Activated CD4-positive, alpha-beta memory T cell treated with anti-CD3 and anti-CD28 coated beads for 36 hours (primary cell): ENCODE data around the gene FNDC1. TPM values are rescaled to one million over a fixed set of nuclear protein-coding genes. Genes with fewer than 3 reads are reported as not detected.
"Not testable (repeated sequence)": the region's sequence is repeated elsewhere in the genome, so short reads cannot be mapped to it uniquely, and the experiment has no call there.

Experiments used
- CTCF ChIA-PET: fragments of 350-600 bp; sonication (Branson Sonifier 250); formaldehyde crosslinking; loops from one replicate; lab custom pipeline; 2021; ENCODE audit warnings: antibody characterized with exemption, inconsistent platforms; lab: Charles Lee
- POLR2A ChIA-PET: fragments of 350-600 bp; sonication (Branson Sonifier 250); formaldehyde crosslinking; loops from one replicate; lab custom pipeline; 2021; ENCODE audit warnings: antibody characterized with exemption; lab: Charles Lee
- DNase-seq: peaks from one replicate; pipeline ENCODE4 v3.0.0-alpha.2; 2020
- H3K27ac Mint-ChIP-seq: one replicate; pipeline ENCODE4 v1.8.0; 2021; ENCODE audit warnings: mixed read lengths
- H3K27me3 Mint-ChIP-seq: one replicate; pipeline ENCODE4 v1.8.0; 2021; ENCODE audit warnings: mixed read lengths
- H3K36me3 Mint-ChIP-seq: one replicate; pipeline ENCODE4 v1.8.0; 2021; ENCODE audit warnings: mixed read lengths
- H3K4me1 Mint-ChIP-seq: one replicate; pipeline ENCODE4 v1.8.0; 2021; ENCODE audit warnings: low read depth, mixed read lengths
- H3K4me3 Mint-ChIP-seq: one replicate; pipeline ENCODE4 v1.8.0; 2021; ENCODE audit warnings: mild to moderate bottlenecking, mixed read lengths
- H3K9me3 Mint-ChIP-seq: one replicate; pipeline ENCODE4 v1.8.0; 2021; ENCODE audit warnings: mixed read lengths
- intact Hi-C: fragments of 100-400 bp; cut with micrococcal nuclease; formaldehyde crosslinking; loops from one replicate; pipeline ENCODE4 v1.15.1; 2023
- total RNA-seq, 2 experiments: library from RNA; stranded (reverse); gene quantifications; one replicate each; pipeline ENCODE4 v1.2.3, GENCODE V29; 2021

FNDC1 gene
- total RNA-seq, 2 experiments from 2014 or later, result not detected

DNA sequence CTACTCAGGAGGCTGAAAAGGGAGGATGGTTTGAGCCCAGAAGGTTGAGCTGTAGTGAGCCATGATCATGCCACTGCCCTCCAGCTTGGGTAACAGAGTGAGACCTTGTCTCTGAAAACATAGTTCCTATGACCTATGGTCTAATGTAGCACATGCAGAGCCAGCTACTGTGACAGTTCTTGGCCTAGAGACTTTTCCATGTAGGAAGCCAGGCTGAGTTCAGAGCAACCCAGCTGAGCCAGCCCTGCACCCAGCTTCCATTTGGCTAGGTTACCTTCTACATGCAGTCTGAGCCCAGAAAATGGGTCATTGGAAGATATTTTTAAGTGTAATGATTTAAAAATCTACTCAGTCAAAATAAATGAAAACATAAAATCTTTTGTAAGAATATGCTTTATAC lies 92.8 kb downstream of the FNDC1 start:
- Mint-ChIP-seq H3K27me3 (peaks cover 7% of the 10 kb centered on the region), H3K4me3 (no peak overlapping the region), H3K36me3 (no peaks in the 10 kb centered on the region), H3K27ac (no peak overlapping the region), H3K4me1 (no peaks in the 10 kb centered on the region), H3K9me3 (no peaks in the 10 kb centered on the region)
- CTCF ChIA-PET, result interaction anchor here (2.1 kb wide), 1 partner anchor 9 kb away, joined by 9 read pairs; no protein-coding TSS in a partner anchor
- no peak for DNase-seq
- intact Hi-C loops, result no loop called here
- POLR2A ChIA-PET, result no interaction called here

DNA sequence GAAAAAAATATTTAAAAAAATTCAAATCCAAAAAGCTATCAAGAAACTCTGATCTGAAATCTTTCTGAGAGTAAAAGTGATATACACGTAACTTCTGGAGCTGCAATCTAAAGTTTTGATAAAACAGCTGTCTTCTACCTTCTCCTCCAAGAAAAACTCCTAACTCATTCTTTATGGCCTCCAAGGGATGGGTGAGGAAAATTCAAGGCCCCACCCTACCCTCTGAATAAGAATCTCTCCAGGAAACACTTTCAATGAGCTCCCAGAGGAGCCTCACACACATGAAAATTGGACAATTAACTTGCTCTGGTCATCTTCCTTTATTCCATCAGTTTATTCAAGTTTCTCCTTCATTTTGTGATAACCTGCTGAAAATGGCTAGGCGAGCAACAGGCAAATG lies 93.4 kb downstream of the FNDC1 start:
- DNase-seq, result no peak
- ChIA-PET POLR2A (no interaction called here), CTCF (interaction anchor here (2.1 kb wide), 1 partner anchor 10 kb away, joined by 9 read pairs; no protein-coding TSS in a partner anchor)
- Mint-ChIP-seq H3K4me1 (no peaks in the 10 kb centered on the region), H3K27me3 (peaks cover 7% of the 10 kb centered on the region), H3K9me3 (no peaks in the 10 kb centered on the region), H3K27ac (no peak overlapping the region), H3K4me3 (no peak overlapping the region), H3K36me3 (no peaks in the 10 kb centered on the region)
- intact Hi-C loops, result no loop called here

DNA sequence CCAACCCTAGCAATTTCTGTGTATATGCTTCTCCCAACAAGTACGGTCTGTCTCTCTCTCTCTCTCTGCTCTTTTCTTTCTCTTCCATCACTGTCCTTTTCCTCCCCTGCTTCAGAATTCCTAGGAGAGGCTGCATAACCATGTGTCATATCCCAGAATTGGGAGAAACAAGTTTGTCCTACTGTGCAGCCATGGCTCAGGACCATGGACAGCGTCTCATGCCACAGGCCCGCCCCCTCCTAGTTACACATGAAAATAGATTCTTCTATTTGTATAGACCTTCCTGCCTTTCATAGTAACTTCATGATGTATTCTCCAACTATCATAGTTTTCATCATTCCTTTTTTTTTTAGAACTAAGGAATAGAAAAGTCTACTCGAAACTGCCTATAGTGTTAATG lies 98.0 kb downstream of the FNDC1 start:
- H3K4me3 Mint-ChIP-seq, result no peak overlapping the region
- no peaks in the 10 kb centered on the region for H3K4me1 Mint-ChIP-seq
- no peak overlapping the region for H3K27ac Mint-ChIP-seq
- POLR2A ChIA-PET, result no interaction called here
- no peaks in the 10 kb centered on the region for H3K9me3 Mint-ChIP-seq
- peak; percentile 24 for DNase-seq
- CTCF ChIA-PET, result no interaction called here
- no peaks in the 10 kb centered on the region for H3K36me3 Mint-ChIP-seq
- peaks cover 2% of the 10 kb centered on the region for H3K27me3 Mint-ChIP-seq
- intact Hi-C loops, result no loop called here

DNA sequence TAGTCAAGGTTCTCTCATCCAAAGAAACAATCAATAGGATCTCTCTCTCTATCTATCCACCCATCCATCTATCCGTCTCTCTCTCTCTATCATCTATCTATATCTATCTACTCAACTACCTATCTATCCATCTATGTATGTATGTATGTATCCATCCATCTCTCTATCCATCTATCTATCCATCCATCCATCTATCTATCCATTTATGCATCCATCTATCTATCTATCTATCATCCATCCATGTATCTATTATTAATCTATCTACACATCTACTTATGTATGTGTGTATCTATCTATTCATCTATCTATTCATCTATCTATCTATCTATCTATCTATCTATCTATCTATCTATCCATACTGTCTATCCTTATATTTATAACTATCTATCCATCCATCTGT lies 99.3 kb downstream of the FNDC1 start:
- POLR2A ChIA-PET, result no interaction called here
- H3K9me3 Mint-ChIP-seq, result no peaks in the 10 kb centered on the region
- no peak overlapping the region for H3K4me3 Mint-ChIP-seq
- no peak overlapping the region for H3K27ac Mint-ChIP-seq
- no peaks in the 10 kb centered on the region for H3K36me3 Mint-ChIP-seq
- DNase-seq, result no peak
- no peaks in the 10 kb centered on the region for H3K27me3 Mint-ChIP-seq
- intact Hi-C loops, result no loop called here
- no peaks in the 10 kb centered on the region for H3K4me1 Mint-ChIP-seq
- CTCF ChIA-PET, result interaction anchor here (0.6 kb wide), 1 partner anchor 224 kb away, joined by 3 read pairs; no protein-coding TSS in a partner anchor

DNA sequence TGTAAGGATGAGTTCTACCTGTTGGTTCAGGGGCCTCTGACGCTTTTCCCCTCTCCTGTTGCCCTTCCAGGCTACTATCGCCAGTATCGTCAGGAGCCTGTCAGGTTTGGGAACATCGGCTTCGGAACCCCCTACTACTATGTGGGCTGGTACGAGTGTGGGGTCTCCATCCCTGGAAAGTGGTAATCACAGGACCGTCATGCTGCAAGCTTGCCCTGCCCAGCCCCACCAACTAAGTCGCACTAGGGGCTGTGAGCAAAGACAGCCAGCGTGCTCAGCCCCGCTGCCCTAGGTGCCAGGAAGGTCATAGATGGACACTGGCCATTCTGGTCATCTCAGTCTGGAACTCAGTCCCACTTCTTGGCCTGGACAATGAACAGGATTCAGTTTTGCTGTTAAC lies 102.1 kb downstream of the FNDC1 start:
- ChIA-PET POLR2A (no interaction called here), CTCF (interaction anchor here (0.6 kb wide), 1 partner anchor 19 kb away, joined by 3 read pairs; no protein-coding TSS in a partner anchor)
- no peak overlapping the region for H3K27ac Mint-ChIP-seq
- H3K9me3 Mint-ChIP-seq, result no peaks in the 10 kb centered on the region
- no peaks in the 10 kb centered on the region for H3K36me3 Mint-ChIP-seq
- H3K4me3 Mint-ChIP-seq, result no peak overlapping the region
- H3K4me1 Mint-ChIP-seq, result no peaks in the 10 kb centered on the region
- H3K27me3 Mint-ChIP-seq, result peaks cover 7% of the 10 kb centered on the region
- intact Hi-C loops, result no loop called here
- no peak for DNase-seq

DNA sequence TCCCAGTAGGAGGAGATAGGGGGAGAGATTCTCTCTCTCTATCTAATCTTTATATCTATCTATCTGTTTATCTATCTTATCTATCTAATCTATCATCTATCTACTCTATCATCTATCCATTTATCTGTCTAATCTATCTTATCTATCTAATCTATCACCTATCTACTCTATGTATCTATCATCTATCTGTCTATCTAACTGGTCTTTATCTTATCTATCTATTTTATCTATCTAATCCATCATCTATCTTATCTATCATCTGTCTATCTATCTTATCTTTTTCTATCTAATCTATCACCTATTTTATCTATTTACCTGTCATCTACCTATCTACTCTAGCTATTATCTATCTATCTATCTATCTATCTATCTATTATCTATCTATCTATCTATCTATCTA lies 109.4 kb downstream of the FNDC1 start:
- H3K4me1 Mint-ChIP-seq, result no peaks in the 10 kb centered on the region
- ChIA-PET POLR2A (no interaction called here), CTCF (interaction anchor here (1.3 kb wide), 1 partner anchor 106 kb away, joined by 3 read pairs; no protein-coding TSS in a partner anchor)
- no peaks in the 10 kb centered on the region for H3K36me3 Mint-ChIP-seq
- H3K27me3 Mint-ChIP-seq, result peaks cover 10% of the 10 kb centered on the region
- intact Hi-C loops, result no loop called here
- H3K27ac Mint-ChIP-seq, result no peak overlapping the region
- H3K9me3 Mint-ChIP-seq, result no peaks in the 10 kb centered on the region
- DNase-seq, result no peak
- H3K4me3 Mint-ChIP-seq, result no peak overlapping the region

DNA sequence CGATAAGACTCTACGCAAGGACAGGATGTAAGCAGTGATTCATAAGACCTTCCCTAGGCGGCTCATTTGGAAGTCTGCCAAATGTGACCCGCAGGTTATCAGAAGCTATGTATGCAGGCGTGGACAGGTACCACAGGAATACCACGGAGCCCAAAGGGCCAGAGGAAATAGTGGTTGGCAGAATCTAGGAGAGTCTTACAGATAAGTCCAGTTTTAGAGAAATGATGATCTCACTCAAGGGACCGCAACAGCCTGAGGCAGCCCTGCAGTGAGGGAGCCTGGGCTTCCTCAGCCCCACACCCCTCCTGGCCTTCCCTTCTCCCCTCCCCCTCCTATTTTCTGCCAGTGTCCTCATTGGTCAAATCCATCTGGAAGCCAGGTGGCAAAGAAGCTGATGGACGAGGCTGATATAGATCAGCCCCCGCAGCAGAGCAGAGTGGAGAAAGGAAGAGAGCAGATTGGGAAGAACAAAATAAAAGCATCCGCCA lies 110.6 kb downstream of the FNDC1 start:
- no peaks in the 10 kb centered on the region for H3K9me3 Mint-ChIP-seq
- no peak overlapping the region for H3K4me3 Mint-ChIP-seq
- no peaks in the 10 kb centered on the region for H3K36me3 Mint-ChIP-seq
- intact Hi-C loops, result no loop called here
- ChIA-PET POLR2A (no interaction called here), CTCF (interaction anchor here (1.1 kb wide), 1 partner anchor 61 kb away, joined by 3 read pairs; no protein-coding TSS in a partner anchor)
- H3K27me3 Mint-ChIP-seq, result peaks cover 10% of the 10 kb centered on the region
- H3K27ac Mint-ChIP-seq, result no peak overlapping the region
- H3K4me1 Mint-ChIP-seq, result no peaks in the 10 kb centered on the region
- DNase-seq, result no peak

DNA sequence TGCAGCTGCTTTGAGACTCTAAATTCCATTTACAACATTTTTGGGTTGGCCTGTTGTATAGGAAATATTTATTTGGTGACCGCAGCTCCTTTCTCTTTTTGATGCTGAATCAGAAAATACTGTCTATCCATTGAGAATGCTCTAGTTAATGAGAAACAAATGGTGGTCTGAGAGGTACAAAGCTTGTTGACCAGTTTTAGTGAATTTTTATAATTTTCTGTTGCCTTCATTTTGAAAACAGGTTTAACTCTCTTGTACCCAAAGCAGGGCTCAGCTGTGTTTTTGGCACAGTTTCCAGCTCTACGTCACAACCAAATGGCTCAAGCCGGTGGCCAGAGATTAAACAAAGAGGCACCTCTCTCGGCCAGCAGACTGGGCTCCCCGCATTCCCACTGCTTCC lies 113.2 kb downstream of the FNDC1 start:
- POLR2A ChIA-PET, result no interaction called here
- intact Hi-C loops, result no loop called here
- H3K4me3 Mint-ChIP-seq, result no peak overlapping the region
- no peak for DNase-seq
- CTCF ChIA-PET, result interaction anchor here (1.0 to 1.9 kb wide), 2 partner anchors 29 to 33 kb away, joined by 3 to 8 read pairs; no protein-coding TSS in a partner anchor
- no peaks in the 10 kb centered on the region for H3K36me3 Mint-ChIP-seq
- H3K9me3 Mint-ChIP-seq, result peaks cover 9% of the 10 kb centered on the region
- no peaks in the 10 kb centered on the region for H3K27me3 Mint-ChIP-seq
- no peak overlapping the region for H3K27ac Mint-ChIP-seq
- no peaks in the 10 kb centered on the region for H3K4me1 Mint-ChIP-seq

DNA sequence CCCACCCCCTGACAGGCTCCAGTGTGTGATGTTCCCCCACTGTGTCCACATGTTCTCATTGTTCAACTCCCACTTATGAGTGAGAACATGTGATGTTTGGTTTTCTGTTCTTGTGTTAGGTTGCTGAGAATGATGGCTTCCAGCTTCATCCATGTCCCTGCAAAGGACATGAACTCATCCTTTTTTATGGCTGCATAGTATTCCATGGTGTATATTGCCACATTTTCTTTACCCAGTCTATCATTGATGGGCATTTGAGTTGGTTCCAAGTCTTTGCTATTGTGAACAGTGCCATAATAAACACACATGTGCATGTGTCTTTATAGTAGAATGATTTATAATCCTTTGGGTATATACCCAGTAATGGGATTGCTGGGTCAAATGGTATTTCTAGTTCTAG lies 115.5 kb downstream of the FNDC1 start:
- CTCF ChIA-PET, H3K27ac Mint-ChIP-seq, H3K4me1 Mint-ChIP-seq, DNase-seq, intact Hi-C loops, H3K4me3 Mint-ChIP-seq, H3K36me3 Mint-ChIP-seq, POLR2A ChIA-PET: not testable (repeated sequence)
- H3K27me3 Mint-ChIP-seq, result peaks cover 18% of the 10 kb centered on the region
- H3K9me3 Mint-ChIP-seq, result peaks cover 17% of the 10 kb centered on the region

DNA sequence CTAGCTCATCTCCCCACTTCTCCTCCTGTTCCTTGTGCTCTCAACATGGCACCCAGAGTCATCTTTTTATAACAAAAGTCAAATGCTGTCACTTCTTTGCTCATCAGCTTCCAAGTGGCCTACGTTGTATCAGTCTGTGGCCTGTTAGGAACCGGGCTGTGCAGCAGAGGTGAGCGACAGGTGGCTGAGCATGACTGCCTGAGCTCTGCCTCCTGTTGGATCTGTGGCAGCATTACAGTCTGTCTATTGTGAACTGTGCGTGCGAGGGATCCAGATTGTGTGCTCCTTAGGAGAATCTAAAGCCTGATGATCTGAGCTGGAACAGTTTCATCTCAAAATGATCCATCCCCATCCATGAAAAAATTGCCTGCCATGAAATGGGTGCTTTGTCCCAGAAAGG lies 129.6 kb downstream of the FNDC1 start:
- Mint-ChIP-seq H3K27ac (no peak overlapping the region), H3K27me3 (peaks cover 30% of the 10 kb centered on the region), H3K36me3 (no peaks in the 10 kb centered on the region), H3K9me3 (no peaks in the 10 kb centered on the region), H3K4me1 (no peaks in the 10 kb centered on the region), H3K4me3 (no peak overlapping the region)
- ChIA-PET CTCF (no interaction called here), POLR2A (no interaction called here)
- no peak for DNase-seq
- intact Hi-C loops, result no loop called here

DNA sequence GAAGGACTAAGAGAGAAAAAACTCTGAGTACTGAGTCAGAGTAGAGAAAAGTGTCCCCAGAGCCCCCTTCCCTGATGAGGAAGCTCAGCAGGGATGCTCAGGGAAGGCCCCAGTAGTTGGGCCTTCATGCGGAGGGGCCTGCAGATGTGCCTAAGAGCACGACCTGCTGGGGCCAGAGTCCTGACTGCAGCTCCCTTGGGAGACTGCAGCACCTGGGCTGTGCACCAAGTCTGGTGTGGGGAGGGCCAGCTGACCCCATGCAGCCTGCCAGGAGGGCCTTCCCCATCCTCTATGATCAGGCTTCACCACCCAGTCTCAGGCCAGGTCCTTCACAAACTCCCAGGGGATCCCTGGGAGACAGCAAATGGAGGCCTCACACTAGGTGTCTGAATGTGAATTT lies 130.4 kb downstream of the FNDC1 start:
- CTCF ChIA-PET, result no interaction called here
- no peak for DNase-seq
- no peak overlapping the region for H3K4me3 Mint-ChIP-seq
- no peak overlapping the region for H3K27ac Mint-ChIP-seq
- no peaks in the 10 kb centered on the region for H3K36me3 Mint-ChIP-seq
- H3K9me3 Mint-ChIP-seq, result no peaks in the 10 kb centered on the region
- intact Hi-C loops, result no loop called here
- POLR2A ChIA-PET, result no interaction called here
- H3K4me1 Mint-ChIP-seq, result no peaks in the 10 kb centered on the region
- H3K27me3 Mint-ChIP-seq, result peaks cover 30% of the 10 kb centered on the region

DNA sequence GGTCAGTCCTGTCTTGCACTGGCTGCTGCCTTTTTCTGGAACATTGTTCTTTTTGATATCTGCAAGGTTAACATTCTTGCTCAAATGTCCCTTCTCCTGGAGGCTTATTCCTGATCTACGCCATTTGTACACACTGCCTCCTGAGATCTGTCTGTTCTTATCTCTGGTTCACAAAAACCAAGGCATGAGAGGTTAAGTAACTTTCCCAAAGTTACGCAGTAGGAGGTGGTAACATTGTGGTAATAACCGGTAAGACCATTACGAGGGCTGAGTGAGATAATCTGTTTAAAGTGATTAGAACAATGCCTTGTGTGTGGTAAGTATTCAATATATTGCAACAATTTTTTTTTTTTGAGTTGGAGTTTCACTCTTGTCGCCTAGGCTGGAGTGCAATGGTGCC lies 132.1 kb downstream of the FNDC1 start:
- Mint-ChIP-seq H3K27ac (no peak overlapping the region), H3K9me3 (no peaks in the 10 kb centered on the region), H3K4me3 (no peak overlapping the region), H3K27me3 (peaks cover 21% of the 10 kb centered on the region), H3K36me3 (no peaks in the 10 kb centered on the region), H3K4me1 (no peaks in the 10 kb centered on the region)
- ChIA-PET POLR2A (no interaction called here), CTCF (no interaction called here)
- DNase-seq, result no peak
- intact Hi-C loops, result no loop called here

DNA sequence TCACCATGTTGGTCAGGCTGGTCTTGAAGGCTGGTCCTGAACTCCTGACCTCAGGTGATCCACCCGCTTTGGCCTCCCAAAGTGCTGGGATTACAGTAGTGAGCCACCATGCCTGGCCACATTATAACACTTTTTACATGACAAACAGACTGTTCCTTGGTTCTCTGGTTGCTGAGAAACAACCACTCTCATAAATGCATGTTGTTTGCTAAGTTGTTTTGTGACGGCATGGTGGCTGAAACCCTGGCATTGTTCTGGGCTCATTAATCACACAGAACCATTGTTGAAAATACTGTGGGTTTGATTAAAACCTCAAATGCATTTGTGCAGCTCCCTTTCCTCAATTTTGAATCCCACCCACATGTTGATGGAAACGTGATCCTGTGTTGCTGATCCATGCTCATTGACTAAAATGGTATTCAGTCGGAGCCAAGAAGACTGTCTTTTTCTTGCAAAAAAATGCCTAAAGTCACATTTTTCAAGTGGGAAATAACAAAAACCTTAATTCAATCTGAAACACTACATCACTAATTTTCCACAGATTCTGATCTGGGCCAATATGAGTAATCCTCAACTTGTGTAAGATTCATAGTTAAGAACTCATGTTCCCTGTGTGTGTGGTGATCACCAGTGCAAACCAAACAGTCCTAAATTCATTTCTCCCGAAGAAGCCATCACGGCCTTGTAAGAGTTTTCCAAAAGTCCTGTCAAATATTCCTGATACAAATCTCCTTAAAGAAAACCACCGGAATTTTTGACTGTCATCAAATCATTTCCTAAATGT lies 132.8 kb downstream of the FNDC1 start:
- CTCF ChIA-PET, result no interaction called here
- Mint-ChIP-seq H3K4me1 (no peaks in the 10 kb centered on the region), H3K27me3 (peaks cover 21% of the 10 kb centered on the region), H3K36me3 (no peaks in the 10 kb centered on the region), H3K4me3 (no peak overlapping the region), H3K9me3 (no peaks in the 10 kb centered on the region), H3K27ac (no peak overlapping the region)
- POLR2A ChIA-PET, result no interaction called here
- no peak for DNase-seq
- intact Hi-C loops, result no loop called here
